Measurements from ENCODE around the gene BLOC1S6. TPM values are rescaled to one million over a fixed set of nuclear protein-coding genes. Genes with fewer than 3 reads are reported as not detected.

Gene BLOC1S6
- total RNA-seq, 1 experiment from 2014 or later, result 28.7 TPM

- no peak for TF ChIP-seq ZNF425 (CRISPR knock-in tag; conservative IDR thresholded peaks at IDR 0.05)
- no peak for TF ChIP-seq SMAD3 (CRISPR knock-in tag; IDR thresholded peaks at IDR 0.05; ENCODE audit: borderline replicate concordance)
- TF ChIP-seq ZNF219 (CRISPR knock-in tag; IDR thresholded peaks at IDR 0.05; ENCODE audit: borderline replicate concordance), result no peak
- TF ChIP-seq ZNF671 (CRISPR knock-in tag; IDR thresholded peaks at IDR 0.05), result no peak
- TF ChIP-seq EMX1 (CRISPR knock-in tag; IDR thresholded peaks at IDR 0.05), result no peak
- TF ChIP-seq ZNF263 (CRISPR knock-in tag; IDR thresholded peaks at IDR 0.05; ENCODE audit: low read depth), result no peak
- TF ChIP-seq TEAD4 (CRISPR knock-in tag; IDR thresholded peaks at IDR 0.05), result no peak
Measured at GRCh38 chr15:45555934-45556608, 31.1 kb upstream of the BLOC1S6 start (continued).

- Mint-ChIP-seq H3K4me1 (peaks cover 4% of the 10 kb centered on the region), H3K27me3 (ENCODE audit: low read depth) (peaks cover 60% of the 10 kb centered on the region), H3K9me3 (no peaks in the 10 kb centered on the region), H3K27ac (no peak overlapping the region), H3K36me3 (no peaks in the 10 kb centered on the region), H3K4me3 (no peak overlapping the region)
- DNase-seq (ENCODE audit: low spot score), result no peak
- POLR2A ChIA-PET, result no interaction called here
- ATAC-seq, result no peak
- CTCF ChIA-PET, result interaction anchor here (2.1 kb wide), 2 partner anchors 27 to 39 kb away, joined by 11 to 21 read pairs; no protein-coding TSS in a partner anchor
- TF ChIP-seq JAZF1 (CRISPR knock-in tag; IDR thresholded peaks at IDR 0.05) (no peak), NFYB (CRISPR knock-in tag; conservative IDR thresholded peaks at IDR 0.05; ENCODE audit: low read depth) (no peak), NFE2L1 (CRISPR knock-in tag; IDR thresholded peaks at IDR 0.05) (no peak), CDX4 (CRISPR knock-in tag; IDR thresholded peaks at IDR 0.05; ENCODE audit: borderline replicate concordance) (no peak), SOX15 (CRISPR knock-in tag; IDR thresholded peaks at IDR 0.05) (no peak), CBFB (CRISPR knock-in tag; IDR thresholded peaks at IDR 0.05; ENCODE audit: low read depth) (no peak), ZNF263 (CRISPR knock-in tag; IDR thresholded peaks at IDR 0.05; ENCODE audit: low read depth) (no peak), RELA (CRISPR knock-in tag; IDR thresholded peaks at IDR 0.05; ENCODE audit: borderline replicate concordance) (no peak), ZSCAN18 (CRISPR knock-in tag; IDR thresholded peaks at IDR 0.05) (no peak), PRRX2 (CRISPR knock-in tag; IDR thresholded peaks at IDR 0.05) (no peak), ZNF416 (CRISPR knock-in tag; IDR thresholded peaks at IDR 0.05) (no peak), STAT6 (CRISPR knock-in tag; conservative IDR thresholded peaks at IDR 0.05; ENCODE audit: low read depth) (no peak), ZNF671 (CRISPR knock-in tag; IDR thresholded peaks at IDR 0.05) (no peak), ZNF512 (CRISPR knock-in tag; IDR thresholded peaks at IDR 0.05; ENCODE audit: borderline replicate concordance) (no peak), ZNF232 (CRISPR knock-in tag; IDR thresholded peaks at IDR 0.05) (no peak), OVOL2 (CRISPR knock-in tag; IDR thresholded peaks at IDR 0.05; ENCODE audit: borderline replicate concordance) (no peak), NR2C2 (CRISPR knock-in tag; IDR thresholded peaks at IDR 0.05) (no peak), ZBTB21 (CRISPR knock-in tag; IDR thresholded peaks at IDR 0.05; ENCODE audit: borderline replicate concordance) (no peak)
Measured at GRCh38 chr15:45572617-45573016, 14.6 kb upstream of the BLOC1S6 start.

All from WTC11 (cell line).